RKO (cell line): ENCODE measurements around the gene ENO3.
A peak's percentile ranks its signal among the peaks of the same experiment; 100 is the strongest.

ENCODE experiments used
- DNase-seq: peaks from one replicate; pipeline ENCODE4 v3.0.0-alpha.2; 2016; ENCODE audit warnings: low spot score

ENO3 gene

GRCh38 chr17:4950075-4950745, 709 bp upstream of the ENO3 start:
- DNase-seq: peak; percentile 53

DNA sequence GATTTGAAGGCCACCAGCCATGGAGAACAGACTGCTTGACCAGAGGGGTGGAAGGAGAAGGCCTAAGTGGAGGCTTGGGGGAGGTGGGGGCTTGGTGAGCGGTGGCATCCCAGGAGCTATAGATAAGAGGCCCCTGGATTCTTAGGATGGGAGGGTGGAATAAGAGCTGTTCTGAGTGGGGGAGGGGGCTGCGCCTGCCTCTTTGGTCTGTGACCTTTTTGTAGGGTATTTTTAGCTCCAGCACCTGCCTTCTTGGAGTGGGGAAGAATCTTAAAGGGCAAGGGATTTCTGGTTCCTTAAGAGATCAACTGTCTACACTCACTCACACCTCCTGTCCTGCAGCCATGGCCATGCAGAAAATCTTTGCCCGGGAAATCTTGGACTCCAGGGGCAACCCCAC, 567 bp downstream of the ENO3 start:
- DNase-seq: no peak

- DNase-seq: no peak
Observed at GRCh38 chr17:4953451-4953961, 2.6 kb downstream of the ENO3 start.

- DNase-seq: no peak
Observed at GRCh38 chr17:4955091-4955490, 4.2 kb downstream of the ENO3 start.

DNA sequence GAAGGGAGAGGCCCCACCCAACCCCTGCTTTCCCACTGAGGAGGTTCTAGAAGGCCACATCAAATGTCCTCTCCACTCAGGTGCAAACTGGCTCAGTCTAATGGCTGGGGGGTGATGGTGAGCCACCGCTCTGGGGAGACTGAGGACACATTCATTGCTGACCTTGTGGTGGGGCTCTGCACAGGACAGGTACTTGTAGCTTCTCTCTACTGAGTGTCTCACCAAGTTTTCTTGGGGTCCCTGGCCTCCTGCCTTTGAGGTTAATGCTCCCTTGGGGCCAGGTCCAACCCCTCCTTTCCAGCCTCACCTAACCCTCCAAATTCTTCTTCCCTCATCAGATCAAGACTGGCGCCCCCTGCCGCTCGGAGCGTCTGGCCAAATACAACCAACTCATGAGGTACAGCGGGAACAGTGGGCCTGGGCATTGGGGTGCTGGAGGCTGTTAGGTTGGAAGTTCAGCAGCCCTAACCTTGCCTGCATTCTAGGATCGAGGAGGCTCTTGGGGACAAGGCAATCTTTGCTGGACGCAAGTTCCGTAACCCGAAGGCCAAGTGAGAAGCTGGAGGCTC, 5.7 kb downstream of the ENO3 start:
- no peak for DNase-seq

DNA sequence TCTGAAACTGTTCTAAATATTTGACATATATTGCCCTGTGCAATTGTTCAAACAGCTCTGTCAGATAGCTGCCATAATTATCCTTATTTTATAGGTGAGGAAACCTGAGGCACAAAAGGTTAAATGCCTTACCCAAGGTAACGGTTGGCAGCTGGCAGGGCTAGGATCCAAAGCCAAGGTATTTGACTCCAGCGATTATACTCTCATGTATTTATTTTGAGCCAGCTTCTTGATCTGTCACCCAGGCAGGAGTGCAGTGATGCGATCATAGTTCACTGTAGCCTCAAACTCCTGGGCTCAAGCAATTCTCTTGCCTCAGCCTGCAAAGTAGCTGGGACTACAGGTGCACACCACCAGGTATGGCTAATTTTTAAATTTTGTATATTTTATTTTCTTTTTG, 7.2 kb downstream of the ENO3 start:
- no peak for DNase-seq

DNA sequence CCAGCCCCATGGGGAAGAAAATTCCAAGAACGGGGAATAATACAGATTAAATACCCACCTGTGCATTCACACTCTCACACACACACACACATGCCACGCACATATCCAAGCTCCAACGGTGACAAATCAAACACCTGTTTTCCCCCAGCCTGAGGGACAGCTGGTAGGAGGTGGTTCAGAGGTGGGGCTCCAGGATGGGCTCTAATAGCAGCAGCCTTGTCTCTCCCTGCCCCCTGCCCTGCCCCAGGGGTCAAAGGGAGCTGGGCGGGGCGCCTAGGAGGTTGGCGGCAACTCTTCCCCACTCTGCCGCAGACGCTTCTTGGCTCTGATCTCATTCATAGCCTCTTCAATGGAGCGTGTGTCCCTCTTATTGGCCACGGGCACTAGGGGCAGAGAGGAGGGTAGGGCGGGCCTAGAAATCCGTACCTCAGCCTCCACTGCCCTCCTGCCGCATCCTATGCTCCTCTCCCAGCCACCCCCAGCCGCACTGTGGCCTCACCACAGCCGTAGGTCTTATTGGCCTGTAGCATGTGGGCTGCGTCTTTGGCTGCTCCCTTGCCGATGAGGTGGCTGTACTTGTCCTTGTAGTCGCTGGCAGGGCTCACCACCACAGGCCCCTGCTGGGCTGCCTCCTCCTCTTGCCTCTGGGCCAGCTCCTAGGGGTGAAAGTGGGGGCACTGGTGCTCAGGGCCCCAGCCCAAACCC, 8.5 kb downstream of the ENO3 start:
- DNase-seq: no peak

DNA sequence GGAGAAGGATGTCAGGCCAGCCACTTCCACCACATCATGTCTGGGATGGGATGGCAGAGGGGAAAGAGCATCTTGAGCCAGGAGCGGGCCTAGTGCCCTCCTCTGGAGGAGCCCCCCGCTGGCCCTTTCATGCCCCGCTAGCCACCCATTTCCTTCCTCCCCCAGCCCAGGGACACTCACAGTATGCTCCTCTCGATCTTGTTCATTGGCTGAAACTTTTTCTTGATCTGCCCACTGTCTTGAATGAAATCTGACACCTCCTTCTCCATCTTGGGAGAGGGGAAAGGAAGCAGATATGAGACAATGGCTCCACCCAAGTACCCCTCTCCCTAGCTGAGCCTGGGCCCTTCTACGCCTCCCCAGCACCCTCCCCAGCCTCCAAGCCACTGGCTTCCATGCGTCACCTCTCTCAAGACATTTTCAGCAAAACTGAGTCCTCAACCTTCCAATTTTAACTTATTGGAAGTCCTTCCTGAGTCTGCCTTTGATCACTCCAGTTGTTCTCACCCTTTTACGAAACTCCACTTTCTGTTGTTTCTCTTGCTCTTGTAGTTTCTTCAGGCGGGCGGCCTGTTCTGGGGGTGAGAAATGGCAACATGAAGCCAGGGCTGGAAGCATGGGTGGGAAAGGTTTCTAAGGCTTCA, 9.5 kb downstream of the ENO3 start:
- DNase-seq: no peak

DNA sequence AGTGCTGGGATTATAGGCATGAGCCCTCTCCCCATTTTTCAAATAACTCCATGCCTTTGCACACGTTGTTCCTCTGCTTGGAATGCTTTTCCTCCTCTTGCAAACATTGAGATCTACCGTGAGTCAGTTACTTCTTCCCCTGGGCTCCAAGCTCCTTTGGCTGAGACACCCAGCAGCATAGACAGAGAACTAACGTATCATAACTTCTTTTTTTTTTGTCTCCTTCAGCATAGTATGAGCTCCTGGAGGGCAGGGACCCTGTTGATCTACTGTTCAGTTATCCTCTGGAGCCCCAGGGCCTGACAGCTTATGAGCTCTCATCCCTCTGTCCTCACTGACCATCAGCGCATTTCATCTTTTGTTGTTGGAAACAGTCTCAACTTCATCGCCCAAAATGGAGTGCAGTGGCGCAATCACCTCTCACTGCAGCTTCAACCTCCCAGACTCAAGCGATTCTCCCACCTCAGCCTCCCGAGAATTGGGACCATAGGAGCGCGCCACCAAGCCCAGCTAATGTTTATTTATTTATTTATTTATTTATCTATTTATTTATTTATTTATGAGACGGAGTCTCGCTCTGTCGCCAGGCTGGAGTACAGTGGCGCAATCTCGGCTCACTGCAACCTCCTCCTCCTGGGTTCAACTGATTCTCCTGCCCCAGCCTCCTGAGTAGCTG, 14.5 kb downstream of the ENO3 start:
- no peak for DNase-seq

DNA sequence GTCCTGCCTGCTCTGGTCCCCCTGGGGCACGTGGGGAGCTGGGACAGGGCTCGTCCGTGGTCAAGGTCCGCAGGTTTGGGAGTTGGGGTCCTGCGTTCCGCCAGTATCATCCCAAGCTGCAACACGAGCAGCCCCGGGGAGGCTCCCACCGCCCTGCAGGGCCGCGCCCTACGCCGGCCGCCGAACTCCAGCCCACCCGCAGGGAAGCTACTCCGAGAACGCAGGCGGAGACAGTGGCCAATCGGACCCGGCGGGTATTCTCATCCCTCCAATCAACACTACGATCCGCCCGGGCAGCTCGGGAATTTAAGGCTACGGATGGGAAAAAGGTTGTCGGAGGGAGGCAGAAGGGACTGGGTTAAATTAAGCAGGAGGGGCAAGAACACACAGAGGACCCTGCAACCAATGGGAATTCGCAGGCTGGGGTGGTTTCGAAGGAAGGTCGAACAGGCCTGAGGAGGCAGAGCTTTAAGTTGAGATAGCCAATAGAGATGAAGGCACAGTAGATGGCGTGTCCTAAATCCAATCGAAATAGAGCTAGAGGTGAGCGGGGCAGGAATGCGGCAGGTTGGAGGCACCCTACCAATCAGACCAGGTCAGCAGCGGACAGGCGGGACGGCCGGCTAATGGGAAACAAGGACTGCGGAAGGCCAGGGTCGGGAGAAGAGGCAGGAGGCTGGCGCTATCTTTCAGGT, 16.1 kb downstream of the ENO3 start:
- peak; percentile 99 for DNase-seq

DNA sequence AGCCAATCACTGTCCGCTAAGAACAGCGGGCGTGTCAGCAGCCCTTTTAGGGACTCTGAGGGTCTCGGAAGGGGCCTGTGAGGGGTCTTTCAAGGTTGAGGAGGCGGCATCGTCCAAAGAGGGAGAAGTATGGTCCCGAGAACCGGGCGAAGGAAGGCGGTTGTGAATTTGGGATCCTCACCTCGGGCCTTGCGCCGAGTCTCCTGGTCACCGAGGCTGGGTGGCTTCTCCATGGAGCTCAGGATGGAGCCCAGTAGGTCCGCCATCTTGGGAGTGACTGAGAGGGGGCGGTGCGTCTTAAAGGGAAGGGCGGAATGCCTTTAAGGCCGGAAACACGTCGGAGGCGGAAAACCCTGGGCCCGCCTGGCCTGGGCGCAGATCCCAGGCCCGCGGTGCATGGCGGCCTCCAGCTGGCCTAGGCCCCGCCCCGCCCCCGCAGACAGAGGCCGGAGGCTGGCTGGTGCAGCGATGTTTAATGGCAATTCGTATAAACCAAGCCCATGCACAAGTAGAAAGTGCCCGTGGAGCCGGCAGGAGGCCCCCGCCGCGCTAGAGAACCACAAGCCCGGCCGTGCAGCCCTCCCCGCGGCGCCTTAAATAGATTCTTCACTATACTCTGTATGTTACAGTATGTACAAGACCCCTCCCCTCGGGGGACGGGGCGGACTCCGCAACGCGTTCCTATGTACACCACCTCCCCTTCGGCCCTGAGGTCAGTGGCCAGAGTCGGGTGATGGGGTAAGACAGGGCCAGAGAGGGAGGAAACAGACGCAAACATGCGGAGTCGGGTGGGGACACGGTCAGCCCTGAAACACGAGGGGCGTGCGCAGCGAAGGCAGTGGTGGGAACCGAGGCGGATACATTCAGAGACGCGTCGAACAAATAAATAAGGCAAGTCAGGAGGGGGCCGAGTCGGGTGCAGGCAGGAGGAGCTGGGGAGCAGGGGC, 16.9 kb downstream of the ENO3 start, which contains the start of gene SPAG7:
SPAG7 (minus strand) TSS at position 279 of the 947 bp plus-strand sequence; CDS start at position 266, 13 bp downstream.
- DNase-seq: peak; percentile 95

GRCh38 chr17:4968486-4969046, 17.6 kb downstream of the ENO3 start:
- no peak for DNase-seq

DNA sequence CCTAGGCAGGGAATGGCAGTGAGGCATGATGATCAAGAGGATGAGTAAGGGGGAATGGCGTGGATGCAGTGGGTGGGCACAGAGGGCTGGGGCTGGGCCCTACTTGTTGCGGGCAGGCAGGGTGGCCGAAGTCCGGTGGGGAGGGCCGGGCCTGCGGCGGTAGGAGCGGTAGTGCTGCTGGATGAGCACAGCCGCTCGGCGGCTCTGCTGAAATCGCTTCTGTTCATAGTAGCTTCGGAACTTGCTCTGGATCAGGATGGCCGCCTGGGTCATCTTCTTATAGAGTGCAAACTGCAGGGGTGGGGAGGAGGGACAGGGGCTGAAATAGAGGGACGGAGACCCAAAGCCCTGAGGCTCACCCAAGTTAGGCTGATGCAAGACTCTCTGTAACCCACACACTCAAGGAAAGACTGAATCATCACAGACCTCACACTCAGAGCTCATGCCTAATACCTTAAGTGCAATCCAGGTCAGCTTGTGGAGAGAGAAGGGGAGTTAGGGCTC, 18.2 kb downstream of the ENO3 start:
- peak; percentile 96 for DNase-seq

GRCh38 chr17:4969551-4970173, 18.7 kb downstream of the ENO3 start:
- DNase-seq: peak; percentile 71

GRCh38 chr17:4970273-4970672, 19.4 kb downstream of the ENO3 start:
- no peak for DNase-seq

GRCh38 chr17:4971826-4972225, 20.9 kb downstream of the ENO3 start:
- no peak for DNase-seq

DNA sequence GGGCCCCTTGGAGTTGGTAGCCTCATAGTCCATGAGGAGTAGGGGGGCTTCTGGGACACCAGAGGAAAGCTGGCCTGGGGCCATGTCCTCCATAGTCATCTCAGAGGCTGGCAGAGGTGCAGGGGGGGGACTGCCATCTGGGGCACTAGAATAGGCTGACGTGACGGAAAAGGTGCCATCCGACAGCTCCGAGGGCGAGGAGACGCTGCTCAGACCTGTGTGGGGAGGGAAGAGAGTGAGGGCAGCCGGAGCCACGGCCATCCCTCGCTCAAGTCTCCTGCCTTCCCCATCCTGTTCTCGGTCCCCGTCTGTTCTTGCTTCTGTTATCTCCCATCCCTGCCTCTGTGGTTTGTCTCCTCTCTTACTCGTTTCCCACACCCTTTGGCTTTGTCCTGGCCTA, 21.4 kb downstream of the ENO3 start:
- no peak for DNase-seq

GRCh38 chr17:4972752-4973151, 21.8 kb downstream of the ENO3 start:
- DNase-seq: no peak
